GM23248 (cell line): Measurements from ENCODE around the gene SCNN1B.

Experiments used
- EZH2 ChIP-seq: fragments of 200-600 bp; sonication (generic); IDR thresholded peaks from 2 replicates; pipeline ENCODE4 v1.6.1; 2018; ENCODE audit warnings: antibody characterized with exemption, mild to moderate bottlenecking; ENCODE audit not compliant: insufficient read depth, poor library complexity, severe bottlenecking
- EZH2phosphoT487 ChIP-seq: fragments of 200-600 bp; sonication (generic); IDR thresholded peaks from 2 replicates; pipeline ENCODE4 v1.6.1; 2018; ENCODE audit warnings: antibody characterized with exemption, moderate library complexity, mild to moderate bottlenecking, low read depth; ENCODE audit not compliant: insufficient read depth

GRCh38 chr16:23258919-23259237 is 43.2 kb upstream of the SCNN1B start:
- TF ChIP-seq EZH2 (no peak), EZH2phosphoT487 (no peak)
